Neural progenitor cell (in vitro differentiated cells): ENCODE results near the gene PROB1. TPM values are rescaled to one million over a fixed set of nuclear protein-coding genes. Genes with fewer than 3 reads are reported as not detected.

Experiments used
- DNase-seq: peaks from one replicate; pipeline ENCODE4 v3.0.0-alpha.2; 2016; ENCODE audit warnings: low spot score
- H2AFZ ChIP-seq: fragments of 200-600 bp; sonication (generic); replicated peaks from 2 replicates; pipeline ENCODE4 v1.6.1; 2016; ENCODE audit warnings: antibody characterized with exemption
- H3F3A ChIP-seq: fragments of 200-600 bp; sonication (generic); 2 replicates; pipeline ENCODE4 v1.6.1; 2016; ENCODE audit warnings: antibody characterized with exemption, low read depth
- H3K27ac ChIP-seq: fragments of 200-600 bp; sonication (generic); 2 replicates; pipeline ENCODE4 v1.5.1; 2016; ENCODE audit warnings: mild to moderate bottlenecking
- H3K27me3 ChIP-seq: fragments of 200-600 bp; sonication (generic); 2 replicates; pipeline ENCODE4 v1.6.1; 2016; ENCODE audit warnings: mild to moderate bottlenecking, moderate library complexity
- H3K36me3 ChIP-seq: fragments of 200-600 bp; sonication (generic); 2 replicates; pipeline ENCODE4 v1.5.1; 2016
- H3K4me1 ChIP-seq: fragments of 200-600 bp; sonication (generic); 2 replicates; pipeline ENCODE4 v1.6.1; 2016; ENCODE audit warnings: mixed run types
- H3K4me2 ChIP-seq: fragments of 200-600 bp; sonication (generic); 2 replicates; pipeline ENCODE4 v1.6.1; 2016
- H3K4me3 ChIP-seq: fragments of 200-600 bp; sonication (generic); 2 replicates; pipeline ENCODE4 v1.5.1; 2016
- H3K79me2 ChIP-seq: fragments of 200-600 bp; sonication (generic); 2 replicates; pipeline ENCODE4 v1.6.1; 2016; ENCODE audit warnings: low read depth
- H3K9ac ChIP-seq: fragments of 200-600 bp; sonication (generic); 2 replicates; pipeline ENCODE4 v1.6.1; 2016
- H3K9me3 ChIP-seq: fragments of 200-600 bp; sonication (generic); 2 replicates; pipeline ENCODE4 v1.5.1; 2016; ENCODE audit warnings: low read depth
- H4K20me1 ChIP-seq: fragments of 200-600 bp; sonication (generic); 2 replicates; pipeline ENCODE4 v1.6.1; 2016; ENCODE audit warnings: low read depth
- H3K27ac Mint-ChIP-seq: 3 replicates; pipeline ENCODE4 v1.8.0; 2021; ENCODE audit warnings: mixed read lengths
- H3K27me3 Mint-ChIP-seq: 2 replicates; pipeline ENCODE4 v1.8.0; 2022; ENCODE audit warnings: low read depth, mild to moderate bottlenecking, inconsistent platforms, moderate library complexity, mixed read lengths; ENCODE audit not compliant: insufficient read depth
- H3K36me3 Mint-ChIP-seq: 3 replicates; pipeline ENCODE4 v1.8.0; 2021; ENCODE audit warnings: mixed read lengths
- H3K4me1 Mint-ChIP-seq: 3 replicates; pipeline ENCODE4 v1.8.0; 2021; ENCODE audit warnings: mixed read lengths
- H3K4me3 Mint-ChIP-seq: 3 replicates; pipeline ENCODE4 v1.8.0; 2021; ENCODE audit warnings: mild to moderate bottlenecking, moderate library complexity, mixed read lengths
- H3K9me3 Mint-ChIP-seq: 3 replicates; pipeline ENCODE4 v1.8.0; 2020; ENCODE audit warnings: mixed read lengths
- CTCF ChIP-seq: fragments of 200-600 bp; sonication (generic); IDR thresholded peaks from 2 replicates; pipeline ENCODE4 v1.5.1; 2017; ENCODE audit warnings: antibody characterized with exemption, mild to moderate bottlenecking
- EZH2 ChIP-seq: fragments of 200-600 bp; sonication (generic); IDR thresholded peaks from 2 replicates; pipeline ENCODE4 v1.6.1; 2017; ENCODE audit warnings: antibody characterized with exemption, mild to moderate bottlenecking, moderate library complexity
- EZH2phosphoT487 ChIP-seq: fragments of 200-600 bp; sonication (generic); IDR thresholded peaks from 2 replicates; pipeline ENCODE4 v1.6.1; 2017; ENCODE audit warnings: antibody characterized with exemption
- total RNA-seq: library from RNA; depleted of rRNA; stranded (reverse); fragments of >200 nt; gene quantifications from 2 replicates; pipeline ENCODE4 v1.2.3, GENCODE V29; 2015; ENCODE audit warnings: low replicate concordance

Gene PROB1
- total RNA-seq, 1 donor from 2014 or later: 0.67 TPM

GRCh38 chr5:139403787-139404483 is 9.0 kb upstream of the PROB1 start, which contains the start of gene SPATA24:
SPATA24 (minus strand) TSS chr5:139404089; CDS start chr5:139404060, 29 bp downstream.
- Mint-ChIP-seq H3K9me3 (no peaks in the 10 kb centered on the region), H3K27ac (peak within 1 kb of the TSS; percentile 100), H3K27me3 (no peaks in the 10 kb centered on the region), H3K36me3 (peaks cover 1% of the 10 kb centered on the region), H3K4me3 (peak within 1 kb of the TSS; percentile 95), H3K4me1 (peaks cover 29% of the 10 kb centered on the region)
- peak within 1 kb of the TSS; percentile 83 for H3K4me2 ChIP-seq
- H3F3A ChIP-seq: peaks cover 24% of the 10 kb centered on the region
- H3K9me3 ChIP-seq: no peaks in the 10 kb centered on the region
- H4K20me1 ChIP-seq: no peaks in the 10 kb centered on the region
- H3K79me2 ChIP-seq: no peaks in the 10 kb centered on the region
- TF ChIP-seq CTCF: no peak
- peak within 1 kb of the TSS; percentile 59 for H3K4me3 ChIP-seq
- H3K27ac ChIP-seq: peak within 1 kb of the TSS; percentile 86
- peak within 1 kb of the TSS; percentile 35 for H3K9ac ChIP-seq
- H2AFZ ChIP-seq: peak within 1 kb of the TSS; percentile 88
- peak; percentile 99 for DNase-seq
- no peaks in the 10 kb centered on the region for H3K36me3 ChIP-seq
- peaks cover 6% of the 10 kb centered on the region for H3K4me1 ChIP-seq
- no peaks in the 10 kb centered on the region for H3K27me3 ChIP-seq

DNA sequence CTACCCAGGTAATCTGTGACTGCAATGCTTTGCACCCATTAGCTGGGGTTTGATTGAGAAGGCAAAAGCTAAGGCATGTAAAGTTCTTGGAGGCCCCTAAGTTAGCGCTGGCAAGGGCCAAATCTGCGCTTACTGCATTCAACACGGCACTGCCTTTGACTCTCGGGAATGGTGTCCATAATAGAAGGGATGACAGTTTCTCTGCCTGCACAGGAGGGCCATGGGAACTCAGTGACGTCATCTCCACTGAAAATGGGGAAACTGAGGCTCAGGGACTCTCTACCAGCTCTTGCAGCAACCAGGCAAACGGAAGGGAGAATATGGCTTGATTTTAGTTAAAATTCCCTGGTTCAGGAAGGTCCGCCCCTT is 8.5 kb upstream of the PROB1 start:
- TF ChIP-seq EZH2 (no peak), EZH2phosphoT487 (no peak), CTCF (no peak)
- no peaks in the 10 kb centered on the region for H3K79me2 ChIP-seq
- no peak overlapping the region for H3K9ac ChIP-seq
- peaks cover 6% of the 10 kb centered on the region for H3K4me1 ChIP-seq
- H3K4me3 ChIP-seq: peak overlapping the region; percentile 59
- H3F3A ChIP-seq: peaks cover 24% of the 10 kb centered on the region
- peak overlapping the region; percentile 88 for H2AFZ ChIP-seq
- peak overlapping the region; percentile 95 for H3K4me3 Mint-ChIP-seq
- H3K36me3 Mint-ChIP-seq: peaks cover 1% of the 10 kb centered on the region
- no peaks in the 10 kb centered on the region for H4K20me1 ChIP-seq
- H3K27ac ChIP-seq: peak overlapping the region; percentile 86
- no peaks in the 10 kb centered on the region for H3K9me3 Mint-ChIP-seq
- H3K27ac Mint-ChIP-seq: peak overlapping the region; percentile 100
- H3K27me3 Mint-ChIP-seq: no peaks in the 10 kb centered on the region
- H3K4me2 ChIP-seq: peak overlapping the region; percentile 83
- no peak for DNase-seq
- no peaks in the 10 kb centered on the region for H3K9me3 ChIP-seq
- no peaks in the 10 kb centered on the region for H3K27me3 ChIP-seq
- H3K4me1 Mint-ChIP-seq: peaks cover 29% of the 10 kb centered on the region
- no peaks in the 10 kb centered on the region for H3K36me3 ChIP-seq

DNA sequence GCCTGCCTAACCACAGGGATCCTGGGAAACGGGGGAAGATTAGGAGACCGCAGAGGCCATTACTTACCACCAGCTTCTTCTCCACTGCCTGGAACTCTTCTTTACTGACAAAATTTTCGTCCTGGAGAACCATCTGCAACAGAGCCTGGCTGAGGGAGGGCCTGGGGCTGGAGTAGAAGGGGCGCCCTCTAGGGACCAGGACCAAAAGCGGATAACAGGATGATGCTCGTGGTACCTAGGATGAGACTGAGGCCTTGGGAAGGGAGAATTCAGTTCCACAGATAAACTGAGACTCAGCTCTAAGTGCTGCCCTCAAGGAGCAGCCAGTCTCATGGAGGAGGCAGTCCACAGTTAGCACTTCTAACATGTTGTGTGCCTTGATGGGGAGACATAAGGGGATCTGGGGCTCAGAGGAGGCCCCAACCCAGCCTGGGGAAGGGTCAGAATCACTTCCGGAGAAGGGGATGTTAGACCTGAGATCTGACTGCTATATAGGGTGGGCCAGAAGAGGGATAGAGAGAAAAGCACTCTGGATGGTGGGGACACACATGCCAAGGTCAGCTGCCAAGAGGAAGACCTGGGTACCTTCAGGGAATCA is 7.8 kb upstream of the PROB1 start:
- Histone ChIP-seq H3K79me2 (no peaks in the 10 kb centered on the region), H3K9me3 (no peaks in the 10 kb centered on the region), H3K36me3 (no peaks in the 10 kb centered on the region), H3K27ac (no peak overlapping the region), H3F3A (peaks cover 24% of the 10 kb centered on the region), H3K4me3 (no peak overlapping the region), H3K27me3 (no peaks in the 10 kb centered on the region), H3K9ac (no peak overlapping the region), H4K20me1 (no peaks in the 10 kb centered on the region), H3K4me2 (no peak overlapping the region), H2AFZ (no peak overlapping the region), H3K4me1 (peaks cover 6% of the 10 kb centered on the region)
- Mint-ChIP-seq H3K36me3 (peaks cover 6% of the 10 kb centered on the region), H3K27ac (no peak overlapping the region), H3K27me3 (no peaks in the 10 kb centered on the region), H3K4me3 (peak overlapping the region; percentile 95), H3K4me1 (peaks cover 29% of the 10 kb centered on the region), H3K9me3 (no peaks in the 10 kb centered on the region)
- peak; percentile 49 for DNase-seq
- TF ChIP-seq EZH2phosphoT487 (no peak), CTCF (peak; percentile 63), EZH2 (no peak)
